Measurements from ENCODE around the gene CPA4.

The CPA4 gene

GRCh38 chr7:130286881-130287280, 6.1 kb upstream of the CPA4 start:
- TF ChIP-seq CTCF (conservative IDR thresholded peaks at IDR 0.05; ENCODE audit: low read depth, low read length): no peak
- no peak overlapping the region for H3K4me3 ChIP-seq (ENCODE audit: low read length)
- DNase-seq (ENCODE audit: low read depth): no peak

DNA sequence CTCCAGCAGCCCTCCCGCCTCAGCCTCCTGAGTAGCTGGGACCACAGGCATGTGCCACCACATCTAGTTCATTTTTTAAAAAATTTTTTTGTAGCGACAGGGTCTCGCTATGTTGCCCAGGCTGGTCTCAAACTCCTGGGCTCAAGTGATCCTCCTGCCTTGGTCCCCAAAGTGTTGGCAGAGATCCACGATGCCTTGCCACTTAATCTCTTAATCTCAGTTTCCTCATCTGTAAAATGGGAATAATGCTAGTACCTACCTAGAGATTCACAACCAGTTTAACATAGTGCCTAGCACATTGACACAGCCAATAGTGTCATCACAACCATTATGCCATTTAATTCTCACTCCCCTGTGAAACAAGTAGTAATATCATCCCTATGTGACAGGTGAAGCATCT, 4.8 kb upstream of the CPA4 start:
- no peak overlapping the region for H3K4me3 ChIP-seq (ENCODE audit: low read length)
- no peak for DNase-seq (ENCODE audit: low read depth)
- no peak for TF ChIP-seq CTCF (conservative IDR thresholded peaks at IDR 0.05; ENCODE audit: low read depth, low read length)

GRCh38 chr7:130288829-130289228, 4.1 kb upstream of the CPA4 start:
- no peak for TF ChIP-seq CTCF (conservative IDR thresholded peaks at IDR 0.05; ENCODE audit: low read depth, low read length)
- H3K4me3 ChIP-seq (ENCODE audit: low read length): no peak overlapping the region
- no peak for DNase-seq (ENCODE audit: low read depth)

GRCh38 chr7:130289478-130289877, 3.5 kb upstream of the CPA4 start:
- no peak overlapping the region for H3K4me3 ChIP-seq (ENCODE audit: low read length)
- no peak for DNase-seq (ENCODE audit: low read depth)
- TF ChIP-seq CTCF (conservative IDR thresholded peaks at IDR 0.05; ENCODE audit: low read depth, low read length): no peak

GRCh38 chr7:130290745-130291144, 2.2 kb upstream of the CPA4 start:
- DNase-seq (ENCODE audit: low read depth): peak; percentile 24
- no peak overlapping the region for H3K4me3 ChIP-seq (ENCODE audit: low read length)
- no peak for TF ChIP-seq CTCF (conservative IDR thresholded peaks at IDR 0.05; ENCODE audit: low read depth, low read length)

- no peak for TF ChIP-seq CTCF (conservative IDR thresholded peaks at IDR 0.05; ENCODE audit: low read depth, low read length)
These were observed 560 bp downstream of the CPA4 start for GRCh38 chr7:130293521-130293920.

DNA sequence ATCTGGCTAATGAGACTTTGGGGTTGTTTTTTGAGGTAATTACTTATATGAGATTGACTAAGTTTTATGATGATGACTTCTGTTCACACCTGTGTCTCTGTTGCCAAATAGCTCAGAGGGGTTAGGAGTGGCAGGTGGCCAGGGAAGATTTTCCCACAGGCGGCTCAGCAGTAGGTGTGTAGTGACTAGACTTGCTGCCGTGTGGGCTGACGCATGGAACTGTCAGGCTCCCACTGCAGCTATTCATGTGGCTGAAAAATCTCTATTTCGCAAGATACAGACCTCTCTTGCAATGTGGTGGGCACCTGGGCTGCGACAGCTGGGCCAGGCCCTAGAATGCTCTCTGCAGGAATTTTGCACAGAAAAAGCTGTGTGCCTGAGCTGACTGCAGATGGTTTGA, 1.4 kb downstream of the CPA4 start:
- no peak for DNase-seq (ENCODE audit: low read depth)
- TF ChIP-seq CTCF (conservative IDR thresholded peaks at IDR 0.05; ENCODE audit: low read depth, low read length): no peak
- no peak overlapping the region for H3K4me3 ChIP-seq (ENCODE audit: low read length)

More at GRCh38 chr7:130293521-130293920, 560 bp downstream of the CPA4 start:
- H3K4me3 ChIP-seq (ENCODE audit: low read length): no peak overlapping the region
- no peak for DNase-seq (ENCODE audit: low read depth)

Data from retinal pigment epithelial cell (primary cell).